GM21737 (cell line): ENCODE data around the gene KREMEN2.

ENCODE experiments used
- ATAC-seq: cut with Tn5 transposase; IDR thresholded peaks from one replicate; pipeline ENCODE4 v1.9.1; 2021; ENCODE audit warnings: mild to moderate bottlenecking, moderate library complexity; ENCODE audit not compliant: unreplicated experiment

Gene KREMEN2

DNA sequence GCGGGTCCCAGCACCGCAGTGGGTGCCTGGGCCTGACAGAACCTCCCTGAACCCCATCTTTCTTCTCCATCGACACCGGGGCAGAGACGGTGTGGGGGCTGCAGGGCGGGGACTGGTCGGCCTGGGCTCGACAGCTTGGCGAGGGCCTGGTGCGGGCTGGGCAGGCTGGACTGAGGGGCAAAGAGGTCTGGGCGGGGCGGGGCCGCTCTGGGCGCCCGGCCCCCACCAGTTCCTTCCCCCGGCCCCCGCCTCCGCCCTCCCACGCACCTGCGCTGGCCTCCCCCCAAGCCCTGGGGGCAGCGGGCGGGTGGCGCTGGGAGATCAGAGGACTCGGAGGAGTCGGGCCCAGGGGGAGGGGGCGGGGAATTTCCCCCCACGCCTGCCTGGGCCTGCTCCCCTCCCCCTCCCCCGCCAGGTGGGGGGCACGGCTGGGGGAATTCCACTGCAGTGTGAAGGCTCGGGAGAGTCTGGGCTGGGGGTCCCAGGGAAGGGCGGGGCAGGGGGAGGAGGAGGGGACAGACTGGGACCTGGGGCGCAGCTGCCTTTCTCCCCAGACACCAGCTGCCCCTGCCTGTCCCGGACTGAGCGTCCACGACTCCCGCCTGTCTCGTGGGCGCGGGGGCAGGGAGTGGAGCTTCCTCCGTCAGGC, 877 bp upstream of the KREMEN2 start:
- ATAC-seq = no peak

DNA sequence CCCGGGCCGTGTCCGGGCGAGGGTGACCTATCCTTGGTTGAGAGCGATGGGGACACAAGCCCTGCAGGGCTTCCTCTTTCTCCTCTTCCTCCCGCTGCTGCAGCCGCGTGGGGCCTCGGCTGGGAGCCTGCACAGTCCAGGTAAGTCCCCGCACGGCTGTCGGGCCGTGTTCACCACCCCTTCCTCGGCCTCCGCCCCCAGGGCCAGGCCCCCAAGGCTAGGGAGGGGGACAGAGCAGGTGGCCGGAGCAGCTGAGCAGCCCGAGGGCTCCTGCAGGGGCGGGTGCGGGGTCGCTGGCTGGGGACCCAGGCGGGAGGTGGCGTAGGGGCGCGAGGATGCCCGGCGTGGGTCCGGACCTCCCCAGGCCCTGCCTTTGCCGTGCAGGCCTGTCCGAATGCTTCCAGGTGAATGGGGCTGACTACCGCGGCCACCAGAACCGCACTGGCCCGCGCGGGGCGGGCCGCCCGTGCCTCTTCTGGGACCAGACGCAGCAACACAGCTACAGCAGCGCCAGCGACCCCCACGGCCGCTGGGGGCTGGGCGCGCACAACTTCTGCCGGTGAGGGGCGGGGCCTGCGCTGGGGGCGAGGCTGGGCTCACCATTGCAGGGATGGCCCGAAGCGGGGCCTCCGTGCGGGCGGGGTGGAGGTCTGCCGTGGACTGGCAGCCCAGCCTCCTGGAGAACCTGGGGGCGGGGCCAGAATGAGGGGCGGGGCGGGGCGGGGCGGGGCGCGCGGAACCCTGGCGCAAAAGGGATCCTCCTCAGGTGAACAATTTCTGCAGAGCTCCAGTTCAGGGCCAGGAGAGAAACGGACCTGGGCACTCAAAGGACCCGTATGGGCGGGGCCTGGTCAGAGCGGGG, 631 bp downstream of the KREMEN2 start:
- ATAC-seq = no peak

DNA sequence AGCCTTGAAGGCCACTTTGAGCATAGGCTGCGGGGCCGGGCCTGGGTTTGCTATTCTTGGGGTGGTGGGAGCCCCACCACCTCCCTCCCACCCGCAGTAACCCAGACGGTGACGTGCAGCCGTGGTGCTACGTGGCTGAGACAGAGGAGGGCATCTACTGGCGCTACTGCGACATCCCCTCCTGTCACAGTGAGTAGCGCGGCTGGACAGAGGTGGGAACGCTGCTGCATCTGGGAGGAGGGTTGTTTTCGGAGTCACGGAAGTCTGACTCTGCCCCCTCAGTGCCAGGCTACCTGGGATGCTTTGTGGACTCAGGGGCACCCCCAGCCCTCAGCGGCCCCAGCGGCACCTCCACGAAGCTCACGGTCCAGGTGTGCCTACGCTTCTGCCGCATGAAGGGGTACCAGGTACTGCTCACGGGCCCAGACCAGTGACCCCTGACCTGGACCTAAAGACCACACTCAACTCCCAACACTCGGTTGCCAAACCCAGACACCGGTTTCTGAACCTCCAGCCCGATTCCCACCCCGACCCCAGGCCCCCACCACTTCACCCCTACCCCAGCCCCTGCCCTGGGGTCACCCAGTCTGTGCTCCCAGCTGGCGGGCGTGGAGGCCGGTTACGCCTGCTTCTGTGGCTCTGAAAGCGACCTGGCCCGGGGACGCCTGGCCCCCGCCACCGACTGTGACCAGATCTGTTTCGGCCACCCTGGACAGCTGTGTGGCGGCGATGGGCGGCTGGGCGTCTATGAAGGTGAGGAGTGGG, 2.1 kb downstream of the KREMEN2 start:
- no peak for ATAC-seq

DNA sequence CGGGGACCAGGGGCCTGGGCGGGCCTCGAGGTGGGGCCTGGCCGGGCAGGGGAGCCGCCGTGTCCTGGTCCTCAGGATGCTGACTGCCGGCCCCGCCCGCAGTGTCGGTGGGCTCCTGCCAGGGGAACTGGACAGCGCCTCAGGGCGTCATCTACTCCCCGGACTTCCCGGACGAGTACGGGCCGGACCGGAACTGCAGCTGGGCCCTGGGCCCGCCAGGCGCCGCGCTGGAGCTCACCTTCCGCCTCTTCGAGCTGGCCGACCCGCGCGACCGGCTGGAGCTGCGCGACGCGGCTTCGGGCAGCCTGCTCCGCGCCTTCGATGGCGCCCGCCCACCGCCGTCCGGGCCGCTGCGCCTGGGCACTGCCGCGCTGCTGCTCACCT, 2.7 kb downstream of the KREMEN2 start:
- no peak for ATAC-seq

DNA sequence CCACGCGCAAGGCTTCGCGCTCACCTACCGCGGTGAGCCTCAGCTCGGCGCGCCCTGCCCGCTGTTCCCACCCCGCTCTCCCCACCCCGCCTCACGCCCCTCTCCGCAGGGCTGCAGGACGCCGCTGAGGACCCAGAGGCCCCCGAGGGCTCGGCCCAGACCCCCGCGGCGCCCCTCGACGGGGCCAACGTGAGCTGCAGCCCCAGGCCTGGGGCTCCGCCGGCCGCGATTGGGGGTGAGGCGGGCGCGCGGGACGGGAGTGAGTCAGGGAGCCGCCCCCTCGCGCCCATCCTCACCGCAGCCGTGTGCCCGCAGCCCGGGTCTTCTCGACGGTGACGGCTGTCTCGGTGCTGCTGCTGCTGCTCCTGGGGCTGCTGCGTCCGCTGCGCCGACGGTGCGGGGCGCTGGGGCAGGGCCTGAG, 3.1 kb downstream of the KREMEN2 start:
- ATAC-seq = no peak

DNA sequence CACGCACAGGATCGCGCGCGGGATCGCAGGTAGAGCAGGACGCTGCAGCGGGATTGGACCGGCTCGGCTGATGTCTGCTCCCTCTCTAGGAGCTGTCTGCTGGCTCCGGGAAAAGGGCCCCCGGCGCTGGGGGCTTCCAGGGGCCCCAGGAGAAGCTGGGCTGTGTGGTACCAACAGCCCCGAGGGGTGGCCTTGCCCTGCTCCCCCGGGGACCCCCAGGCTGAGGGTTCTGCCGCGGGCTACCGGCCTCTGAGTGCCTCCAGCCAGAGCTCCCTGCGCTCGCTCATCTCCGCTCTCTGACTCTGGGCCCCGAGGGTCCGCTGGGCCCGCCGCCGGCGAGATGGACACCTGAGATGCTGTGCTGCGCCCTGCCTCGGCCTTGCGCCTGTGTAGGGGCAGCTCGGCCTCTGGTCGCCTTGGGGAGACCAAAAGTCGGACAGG, 3.7 kb downstream of the KREMEN2 start:
- ATAC-seq = no peak

DNA sequence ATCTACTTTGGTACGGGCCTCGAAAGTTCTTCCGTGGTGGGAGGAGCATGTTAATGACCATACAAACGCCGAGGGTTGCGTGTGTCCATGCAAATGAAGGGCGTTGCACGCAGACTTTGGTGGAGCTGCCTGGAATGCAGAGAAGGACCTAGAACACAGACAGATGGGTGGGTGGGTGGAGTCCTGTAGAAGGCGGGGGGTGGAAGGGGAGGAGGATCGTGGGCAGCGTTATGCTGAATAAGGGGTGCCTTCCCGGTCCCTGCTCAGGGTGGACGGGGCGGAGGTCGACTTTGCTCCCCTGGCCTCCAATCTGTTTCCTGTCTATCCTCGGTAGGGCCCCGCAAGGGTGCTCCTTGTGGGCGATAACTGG, 4.3 kb downstream of the KREMEN2 start:
- no peak for ATAC-seq

DNA sequence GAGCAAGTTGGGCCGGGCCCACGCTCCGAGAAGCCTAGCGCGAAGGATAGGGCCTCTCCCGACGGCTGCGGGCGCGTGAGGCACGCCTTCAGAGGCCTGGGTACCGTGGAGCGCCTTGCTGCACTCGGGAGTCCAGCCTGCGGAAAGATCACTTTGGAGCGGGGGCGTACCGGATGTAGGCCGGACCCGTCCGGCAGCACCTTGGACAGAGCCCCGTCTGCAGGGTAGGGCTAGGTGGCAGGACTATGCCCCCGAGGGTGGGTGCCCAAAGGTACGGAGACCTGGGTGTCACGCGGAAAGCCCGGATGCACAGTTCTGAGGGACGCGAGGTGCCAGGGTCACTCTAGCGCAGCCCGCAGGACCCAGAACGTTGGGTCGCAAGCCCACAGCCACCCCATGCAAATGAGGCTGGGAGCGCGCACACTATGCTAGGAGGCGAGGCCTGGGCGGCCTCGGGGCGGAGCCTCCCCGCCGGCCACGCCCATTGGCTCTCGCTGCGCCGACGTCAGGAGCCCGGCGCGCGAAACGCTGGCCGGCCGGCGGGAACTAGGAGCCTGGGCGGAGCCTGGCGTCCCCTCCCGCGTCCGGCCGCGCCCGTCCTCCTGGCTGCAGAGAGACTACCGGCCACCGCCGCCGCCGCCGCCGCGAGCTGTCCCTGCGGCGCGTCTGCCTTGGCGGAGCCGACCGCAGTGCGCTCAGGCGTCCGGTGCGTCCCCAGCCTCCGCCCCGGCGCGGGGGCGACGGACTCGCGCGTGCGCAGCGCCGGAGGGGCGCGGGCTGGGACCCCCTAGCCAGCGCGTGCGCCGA, 4.9 kb downstream of the KREMEN2 start, which contains the start of gene PAQR4:
TSS of gene PAQR4 (plus strand) at position 611 of the 807 bp plus-strand sequence. CDS start 327 bp downstream, outside the sequence.
- peak; percentile 68 for ATAC-seq

DNA sequence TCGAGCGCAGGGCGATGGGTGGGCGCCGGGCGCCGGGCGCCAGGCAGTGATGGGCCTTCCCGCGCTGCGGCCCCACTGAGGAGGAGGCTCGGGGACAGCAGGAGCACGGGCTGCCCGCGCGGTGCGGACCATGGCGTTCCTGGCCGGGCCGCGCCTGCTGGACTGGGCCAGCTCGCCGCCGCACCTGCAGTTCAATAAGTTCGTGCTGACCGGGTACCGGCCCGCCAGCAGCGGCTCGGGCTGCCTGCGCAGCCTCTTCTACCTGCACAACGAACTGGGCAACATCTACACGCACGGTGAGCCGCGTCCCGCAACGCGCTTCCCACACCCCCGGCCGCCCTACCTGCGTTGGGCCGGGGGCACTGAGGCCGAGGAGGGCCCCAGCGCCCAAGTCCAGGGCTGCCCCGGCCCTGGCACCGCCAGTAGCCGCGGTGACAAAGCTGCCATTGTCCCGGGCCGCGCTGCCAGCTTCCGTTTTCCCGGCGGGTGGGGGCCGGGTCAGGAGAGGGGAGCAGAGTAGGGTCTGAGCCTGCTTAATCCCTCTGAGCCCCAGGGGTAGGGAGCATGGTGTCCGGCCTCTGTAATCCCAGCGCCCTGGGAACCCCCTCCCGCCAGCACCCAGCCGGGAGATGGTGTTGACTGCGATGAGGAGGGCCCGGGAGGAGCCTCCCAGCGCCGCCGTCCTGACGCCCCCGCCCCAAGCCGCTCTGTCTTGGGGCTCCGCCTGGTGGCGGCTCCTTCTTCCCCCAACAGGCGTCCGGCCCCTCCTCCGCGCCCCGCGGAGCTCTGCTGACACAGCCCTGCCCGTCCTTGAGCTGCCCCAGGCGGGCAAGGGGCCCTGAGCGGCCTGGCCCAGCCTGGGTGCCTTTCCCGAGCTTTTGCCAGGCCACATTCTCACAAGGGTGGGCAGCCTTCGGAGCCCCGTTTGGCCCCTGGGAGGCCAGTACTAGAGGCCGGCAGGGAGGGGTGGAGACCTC, 5.8 kb downstream of the KREMEN2 start:
- peak; percentile 38 for ATAC-seq

DNA sequence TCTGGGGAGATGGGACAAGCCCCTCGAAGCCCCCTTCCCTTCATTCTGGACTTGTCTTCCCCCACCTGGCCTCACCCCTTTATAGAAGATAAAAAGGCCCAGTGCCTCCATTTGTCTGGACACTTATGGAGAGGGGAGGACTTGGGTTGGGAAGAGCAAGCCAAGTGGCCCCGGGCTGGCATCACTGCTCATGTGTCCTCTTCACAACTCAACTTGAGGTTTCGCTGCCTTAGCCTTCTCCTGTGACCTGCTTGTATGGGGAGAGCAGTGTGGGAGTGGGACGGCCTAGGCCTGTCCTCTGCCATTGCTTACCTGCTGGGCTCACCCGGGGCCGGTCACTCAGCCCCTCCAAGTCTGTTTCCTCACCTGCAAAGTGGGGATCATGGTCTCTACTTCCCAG, 6.5 kb downstream of the KREMEN2 start:
- no peak for ATAC-seq

DNA sequence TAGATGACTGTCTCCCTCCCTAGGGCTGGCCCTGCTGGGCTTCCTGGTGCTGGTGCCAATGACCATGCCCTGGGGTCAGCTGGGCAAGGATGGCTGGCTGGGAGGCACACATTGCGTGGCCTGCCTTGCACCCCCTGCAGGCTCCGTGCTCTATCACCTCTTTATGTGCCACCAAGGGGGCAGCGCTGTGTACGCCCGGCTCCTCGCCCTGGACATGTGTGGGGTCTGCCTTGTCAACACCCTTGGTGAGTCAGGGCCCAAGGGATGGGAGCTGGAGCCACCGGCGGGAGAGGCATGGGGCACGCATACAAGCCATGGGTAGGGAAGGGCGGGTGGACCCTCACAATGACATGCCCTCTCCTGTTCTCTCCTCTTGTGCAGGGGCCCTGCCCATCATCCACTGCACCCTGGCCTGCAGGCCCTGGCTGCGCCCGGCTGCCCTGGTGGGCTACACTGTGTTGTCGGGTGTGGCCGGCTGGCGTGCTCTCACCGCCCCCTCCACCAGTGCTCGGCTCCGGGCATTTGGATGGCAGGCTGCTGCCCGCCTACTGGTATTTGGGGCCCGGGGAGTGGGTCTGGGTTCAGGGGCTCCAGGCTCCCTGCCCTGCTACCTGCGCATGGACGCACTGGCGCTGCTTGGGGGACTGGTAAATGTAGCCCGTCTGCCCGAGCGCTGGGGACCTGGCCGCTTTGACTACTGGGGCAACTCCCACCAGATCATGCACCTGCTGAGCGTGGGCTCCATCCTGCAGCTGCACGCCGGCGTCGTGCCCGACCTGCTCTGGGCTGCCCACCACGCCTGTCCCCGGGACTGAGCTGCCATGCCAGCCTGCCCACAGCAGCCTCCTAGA, 7.3 kb downstream of the KREMEN2 start:
- no peak for ATAC-seq

DNA sequence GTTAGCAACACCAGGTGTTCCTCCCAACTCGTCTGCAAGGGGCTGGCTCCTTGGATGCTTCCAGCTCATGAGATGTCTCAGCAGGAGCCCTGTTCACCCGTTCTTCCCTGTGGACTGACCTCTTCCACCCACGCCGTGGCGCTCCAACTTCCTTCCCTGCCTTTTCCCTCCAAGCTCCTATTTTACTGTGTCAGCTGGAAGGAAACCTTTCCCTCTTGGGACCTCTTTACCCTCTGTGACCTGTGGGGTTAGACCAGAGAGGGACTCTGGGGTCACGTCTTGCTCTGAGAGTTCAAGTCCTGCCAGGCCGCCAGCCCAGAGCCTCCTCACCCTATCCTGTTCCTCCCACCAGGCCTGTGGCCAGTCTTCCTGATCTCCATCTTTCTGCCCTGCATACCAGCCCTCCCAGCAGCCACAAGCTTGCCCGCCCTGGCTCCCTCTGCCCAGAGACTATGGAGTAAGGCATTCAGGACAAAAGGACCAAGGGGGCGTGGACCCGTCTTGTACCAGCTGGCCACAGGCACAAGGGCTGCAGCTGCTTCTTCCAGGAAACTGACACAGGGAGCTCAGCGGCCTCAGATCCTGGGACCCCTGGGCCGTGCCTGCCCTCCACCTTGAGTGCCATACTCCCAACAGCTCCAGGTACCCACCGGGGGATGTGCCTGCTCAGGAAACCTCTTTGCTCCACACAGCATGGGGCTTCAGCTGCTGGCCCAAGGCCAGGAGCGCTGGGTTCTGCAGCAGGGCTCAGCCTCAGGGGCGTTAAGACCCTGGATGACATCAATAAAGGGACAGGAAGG, 8.1 kb downstream of the KREMEN2 start:
- ATAC-seq = no peak

DNA sequence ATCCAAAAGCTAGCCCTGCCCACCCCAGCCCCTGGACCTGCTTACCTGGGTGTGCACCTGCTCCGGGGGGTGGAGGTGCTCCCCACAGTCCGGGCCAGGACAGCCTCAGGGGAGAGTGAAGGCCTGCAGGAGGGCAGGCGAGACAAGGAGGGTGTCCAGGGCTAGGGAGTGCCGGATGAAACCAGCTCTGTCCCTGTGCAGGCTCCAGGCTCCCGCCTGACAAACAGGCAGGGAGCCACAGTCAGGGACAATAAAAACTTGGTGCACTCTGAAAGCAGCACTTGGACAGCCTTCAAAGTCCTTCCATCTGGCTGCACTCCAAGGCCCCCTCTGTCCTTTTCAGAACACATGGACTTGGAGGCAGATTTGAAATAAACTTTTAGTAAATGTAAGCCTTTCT, 9.0 kb downstream of the KREMEN2 start:
- no peak for ATAC-seq

DNA sequence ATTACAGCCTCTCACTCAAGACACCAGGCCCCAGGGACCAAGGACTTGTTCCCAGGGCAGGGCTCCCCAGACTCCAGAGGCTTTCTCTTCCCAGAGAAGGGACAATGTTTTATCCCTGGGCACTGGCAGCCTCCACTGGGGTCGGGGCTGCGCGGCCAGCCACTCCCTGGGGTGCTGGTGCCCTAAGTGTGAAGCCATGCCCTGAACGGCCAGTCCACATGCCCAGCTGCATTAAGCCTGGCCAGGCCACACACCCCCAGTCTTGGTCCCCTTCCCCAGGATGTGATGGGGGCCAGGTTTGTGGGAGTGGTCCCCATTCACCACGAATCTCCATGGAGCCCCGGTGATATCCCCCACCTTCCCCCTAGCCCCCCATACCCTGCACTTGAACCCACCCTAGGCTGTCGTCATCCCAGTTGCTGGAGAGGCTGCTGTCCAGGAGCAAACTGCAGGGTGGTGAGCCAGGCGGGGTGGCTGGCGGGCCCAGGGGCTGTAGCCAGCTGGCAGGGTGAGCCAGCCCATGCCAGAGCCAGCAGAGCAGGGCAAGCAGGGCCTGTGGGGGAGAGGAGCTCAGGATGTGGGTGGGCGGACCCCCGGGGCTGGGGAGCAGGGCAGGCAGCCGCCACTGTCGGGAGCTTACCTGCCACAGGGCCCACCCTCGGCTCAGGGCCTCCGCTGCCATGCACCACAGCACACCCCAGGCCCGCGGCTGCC, 9.7 kb downstream of the KREMEN2 start:
- no peak for ATAC-seq

DNA sequence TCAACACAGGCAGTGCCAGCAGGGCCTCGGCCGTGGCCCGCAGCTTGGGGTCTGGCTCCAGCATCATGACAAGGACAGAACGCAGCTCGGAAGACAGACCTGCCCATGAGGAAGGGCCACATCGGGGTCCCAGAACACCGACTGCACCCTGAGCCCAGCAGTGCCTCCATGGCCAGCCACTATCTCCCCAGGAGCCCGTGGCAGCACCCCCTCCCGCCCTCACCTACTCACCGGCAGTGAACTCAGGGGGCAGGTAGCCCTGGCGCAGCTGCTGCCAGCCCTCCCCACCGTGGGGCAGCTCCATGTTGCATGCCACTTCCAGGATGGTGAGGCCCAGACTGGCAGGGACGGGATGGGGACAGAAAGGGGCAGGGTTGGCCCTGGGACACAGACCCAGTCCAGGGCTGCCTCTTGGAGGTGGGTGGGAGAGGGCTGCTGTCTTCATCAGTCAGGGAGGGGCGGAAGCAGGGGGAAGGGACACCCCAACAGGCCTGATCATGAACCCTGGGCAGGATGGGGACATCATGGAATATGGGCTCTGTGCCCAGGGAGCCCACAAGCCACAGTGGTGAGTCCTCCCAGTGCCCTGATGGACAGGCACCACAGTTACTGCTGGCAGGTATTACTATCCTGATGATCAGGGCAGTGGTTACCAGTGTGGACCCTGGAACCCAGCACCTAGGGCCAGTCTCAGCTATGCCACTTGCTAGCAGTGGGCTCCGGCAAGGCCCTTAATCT, 10.4 kb downstream of the KREMEN2 start:
- no peak for ATAC-seq

DNA sequence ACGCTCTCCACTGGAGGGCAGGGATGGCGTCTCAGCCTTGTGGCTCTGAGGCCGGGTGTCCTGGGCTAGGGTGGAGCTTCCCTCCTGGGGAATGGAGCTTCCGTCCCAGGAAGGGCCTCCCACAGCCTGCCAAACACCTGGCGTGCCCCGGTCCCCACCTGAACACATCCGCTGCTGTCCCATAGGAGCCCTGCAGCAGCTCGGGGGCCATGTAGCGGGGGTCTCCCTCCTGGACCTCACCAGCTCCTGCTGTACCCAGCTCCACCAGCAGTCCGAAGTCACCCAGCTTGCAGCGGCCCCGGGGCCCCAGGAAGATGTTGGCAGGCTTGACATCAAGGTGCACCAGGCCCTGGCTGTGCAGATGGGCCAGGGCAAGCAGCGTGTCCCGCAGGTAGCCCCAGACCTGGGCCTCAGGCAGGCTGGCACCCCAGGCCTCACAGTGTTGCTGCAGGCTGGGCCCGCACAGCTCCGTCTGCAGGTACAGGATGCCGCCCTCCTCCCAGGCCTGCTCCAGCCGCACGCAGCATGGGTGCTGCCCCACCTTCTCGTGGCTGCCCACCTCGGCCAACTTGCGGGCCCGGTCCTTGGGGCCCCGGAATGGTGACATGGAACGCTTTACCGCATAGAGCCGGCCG, 11.2 kb downstream of the KREMEN2 start:
- no peak for ATAC-seq
